ENCODE results near the gene FDX2. TPM values are rescaled to one million over a fixed set of nuclear protein-coding genes. Genes with fewer than 3 reads are reported as not detected.

The FDX2 gene
- total RNA-seq, 3 donors from 2014 or later = 7.9 to 15.1 (median 9.7) TPM

DNA sequence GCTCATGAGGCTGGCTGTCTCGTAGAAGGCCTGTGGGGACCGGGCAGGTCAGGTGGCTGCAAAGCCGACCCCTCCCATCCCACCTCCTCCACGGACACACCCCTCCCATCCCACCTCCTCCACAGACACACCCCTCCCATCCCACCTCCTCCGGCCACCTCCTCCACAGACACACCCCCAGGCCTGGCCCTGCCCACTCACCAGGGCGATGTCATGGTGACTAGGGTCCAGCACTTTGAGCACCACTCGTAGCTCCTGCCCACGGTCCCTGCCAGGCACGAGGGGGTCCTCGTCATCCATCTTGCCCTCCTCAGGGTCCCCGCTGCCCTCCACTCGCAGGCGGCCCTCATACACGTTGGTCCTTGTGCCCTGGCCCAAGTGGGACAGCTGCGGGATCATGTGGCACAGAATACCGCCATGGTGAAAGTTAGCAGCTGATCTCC lies 45.8 kb upstream of the FDX2 start:
- TF ChIP-seq, protein P1, sequence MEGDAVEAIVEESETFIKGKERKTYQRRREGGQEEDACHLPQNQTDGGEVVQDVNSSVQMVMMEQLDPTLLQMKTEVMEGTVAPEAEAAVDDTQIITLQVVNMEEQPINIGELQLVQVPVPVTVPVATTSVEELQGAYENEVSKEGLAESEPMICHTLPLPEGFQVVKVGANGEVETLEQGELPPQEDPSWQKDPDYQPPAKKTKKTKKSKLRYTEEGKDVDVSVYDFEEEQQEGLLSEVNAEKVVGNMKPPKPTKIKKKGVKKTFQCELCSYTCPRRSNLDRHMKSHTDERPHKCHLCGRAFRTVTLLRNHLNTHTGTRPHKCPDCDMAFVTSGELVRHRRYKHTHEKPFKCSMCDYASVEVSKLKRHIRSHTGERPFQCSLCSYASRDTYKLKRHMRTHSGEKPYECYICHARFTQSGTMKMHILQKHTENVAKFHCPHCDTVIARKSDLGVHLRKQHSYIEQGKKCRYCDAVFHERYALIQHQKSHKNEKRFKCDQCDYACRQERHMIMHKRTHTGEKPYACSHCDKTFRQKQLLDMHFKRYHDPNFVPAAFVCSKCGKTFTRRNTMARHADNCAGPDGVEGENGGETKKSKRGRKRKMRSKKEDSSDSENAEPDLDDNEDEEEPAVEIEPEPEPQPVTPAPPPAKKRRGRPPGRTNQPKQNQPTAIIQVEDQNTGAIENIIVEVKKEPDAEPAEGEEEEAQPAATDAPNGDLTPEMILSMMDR (IDR thresholded peaks at IDR 0.05) = no peak
- Histone ChIP-seq H3K36me3 (ENCODE audit: low read depth) (no peaks in the 10 kb centered on the region), H3K4me3 (no peak overlapping the region), H3K4me1 (ENCODE audit: low read depth) (no peaks in the 10 kb centered on the region), H3K9me3 (no peaks in the 10 kb centered on the region)
- peak; percentile 15 for ATAC-seq
- intact Hi-C loops (cut with DNase I, micrococcal nuclease) = no loop called here
- DNase-seq = no peak

- intact Hi-C loops (cut with DNase I, micrococcal nuclease) = no loop called here
- Histone ChIP-seq H3K36me3 (ENCODE audit: low read depth) (no peaks in the 10 kb centered on the region), H3K4me3 (no peak overlapping the region), H3K4me1 (ENCODE audit: low read depth) (no peaks in the 10 kb centered on the region), H3K9me3 (no peaks in the 10 kb centered on the region)
- no peak for DNase-seq
- no peak for ATAC-seq
- TF ChIP-seq, protein P1 (IDR thresholded peaks at IDR 0.05) = no peak
Observed at GRCh38 chr19:10356431-10356830, 40.6 kb upstream of the FDX2 start.

GRCh38 chr19:10353793-10354391 lies 38.1 kb upstream of the FDX2 start:
- TF ChIP-seq, protein P1 (IDR thresholded peaks at IDR 0.05) = no peak

DNA sequence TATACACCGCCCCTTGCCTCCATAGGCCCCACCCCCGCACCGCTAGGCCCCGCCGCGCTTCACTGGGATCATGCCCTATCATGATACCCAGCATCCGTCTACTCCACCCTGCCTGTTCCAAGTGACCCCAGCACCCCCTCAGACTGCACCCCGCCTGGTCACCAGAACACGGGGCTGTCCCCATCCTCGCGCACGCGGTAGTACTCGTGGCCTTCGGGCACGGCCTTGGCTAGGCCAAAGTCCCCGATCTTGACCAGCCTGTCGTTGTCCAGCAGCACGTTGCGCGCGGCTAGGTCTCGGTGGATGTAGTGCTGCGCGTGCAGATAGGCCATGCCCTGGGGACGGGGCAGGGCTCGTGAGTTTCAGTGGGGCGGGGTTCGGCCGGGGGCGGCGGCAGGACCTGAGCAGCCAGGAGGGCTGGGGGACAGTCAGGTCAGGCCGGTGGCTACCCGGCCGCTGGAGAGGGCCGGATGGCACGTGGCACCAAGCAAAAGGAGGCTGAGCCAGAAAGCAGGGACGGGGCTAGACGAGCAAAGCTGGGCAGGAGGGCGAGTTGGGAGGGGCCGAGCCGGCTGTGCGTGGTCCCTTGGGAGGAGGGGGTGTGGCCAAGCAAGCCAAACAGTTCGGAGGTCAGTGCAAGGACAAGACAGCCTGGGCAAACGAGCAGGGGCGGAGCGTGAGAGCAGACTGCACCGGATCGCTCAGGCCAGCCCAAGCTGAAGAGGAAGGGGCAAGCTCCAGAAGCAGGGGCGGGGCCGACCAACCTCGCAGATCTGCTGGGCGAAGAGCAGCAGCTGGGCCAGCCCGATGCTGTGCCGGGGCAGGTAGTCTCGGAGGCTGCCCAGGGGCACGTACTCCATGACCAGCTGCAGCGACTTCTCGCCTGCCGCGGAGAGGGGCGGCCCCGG lies 37.2 kb upstream of the FDX2 start:
- peak; percentile 32 for ATAC-seq
- Histone ChIP-seq H3K36me3 (ENCODE audit: low read depth) (no peaks in the 10 kb centered on the region), H3K4me3 (no peak overlapping the region), H3K9me3 (no peaks in the 10 kb centered on the region), H3K4me1 (ENCODE audit: low read depth) (no peaks in the 10 kb centered on the region)
- intact Hi-C loops (cut with DNase I, micrococcal nuclease) = no loop called here
- TF ChIP-seq, protein P1 (IDR thresholded peaks at IDR 0.05) = no peak
- peak in 2 of 3 donors; percentile 38 to 65 for DNase-seq

More at GRCh38 chr19:10353793-10354391, 38.1 kb upstream of the FDX2 start:
- DNase-seq (no peak), ATAC-seq (peak; percentile 42)
- Histone ChIP-seq H3K9me3 (no peaks in the 10 kb centered on the region), H3K4me3 (no peak overlapping the region), H3K4me1 (ENCODE audit: low read depth) (no peaks in the 10 kb centered on the region), H3K36me3 (ENCODE audit: low read depth) (no peaks in the 10 kb centered on the region)
- intact Hi-C loops (cut with DNase I, micrococcal nuclease) = no loop called here

DNA sequence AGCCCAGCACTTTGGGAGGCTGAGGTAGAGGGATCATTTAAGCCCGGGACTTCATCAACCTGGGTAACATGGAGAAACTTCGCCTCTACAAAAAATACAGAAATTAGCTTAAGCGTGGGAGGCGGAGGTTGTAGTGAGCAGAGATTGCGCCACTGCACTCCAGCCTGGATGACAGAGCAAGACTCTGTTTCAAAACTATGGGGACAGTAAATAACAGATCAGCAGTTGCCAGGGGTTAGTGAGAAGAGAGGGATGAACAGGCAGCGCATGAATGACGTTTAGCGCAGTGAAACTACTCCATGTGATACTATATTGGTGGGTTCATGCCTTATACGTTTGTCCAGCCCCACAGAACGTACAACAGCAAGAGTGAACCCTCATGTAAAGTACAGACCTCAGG lies 30.7 kb upstream of the FDX2 start:
- TF ChIP-seq, protein P1 (IDR thresholded peaks at IDR 0.05) = no peak
- intact Hi-C loops (cut with DNase I, micrococcal nuclease) = no loop called here
- no peaks in the 10 kb centered on the region for H3K4me1 ChIP-seq (ENCODE audit: low read depth)
- H3K4me3 ChIP-seq = no peak overlapping the region
- H3K9me3 ChIP-seq = no peaks in the 10 kb centered on the region
- DNase-seq (no peak), ATAC-seq (peak; percentile 32)
- H3K36me3 ChIP-seq (ENCODE audit: low read depth) = no peaks in the 10 kb centered on the region

Data from mucosa of descending colon (tissue), 3 donors.